ENCODE measurements around the gene FIZ1.

The FIZ1 gene

GRCh38 chr19:55625004-55625326, 25.6 kb upstream of the FIZ1 start:
- Histone ChIP-seq H3K9me3 (ENCODE audit: insufficient read depth, low read depth, low read length) (no peaks in the 10 kb centered on the region), H3K79me2 (ENCODE audit: insufficient read depth, low read length) (0 out of 2 replicates have a peak, but pooled peaks cover 7% of the 10 kb centered on the region), H3K27me3 (ENCODE audit: insufficient read depth, low read length, poor library complexity, severe bottlenecking) (no peaks in the 10 kb centered on the region), H3F3A (ENCODE audit: low read depth) (no peaks in the 10 kb centered on the region), H3K36me3 (ENCODE audit: insufficient read depth, low read length) (no peaks in the 10 kb centered on the region), H3K9ac (ENCODE audit: low read depth, low read length, poor library complexity, severe bottlenecking) (peak overlapping the region; percentile 69), H2AFZ (ENCODE audit: low read length) (peak overlapping the region; percentile 79), H4K20me1 (ENCODE audit: insufficient read depth, low read length, poor library complexity, severe bottlenecking) (peaks cover 6% of the 10 kb centered on the region), H3K4me1 (ENCODE audit: insufficient read depth, low read length, poor library complexity, severe bottlenecking) (peaks cover 16% of the 10 kb centered on the region), H3K4me3 (ENCODE audit: low read length, poor library complexity, severe bottlenecking) (peak overlapping the region; percentile 76), H3K9me2 (replicated peaks; ENCODE audit: low read depth, low read length) (no peaks in the 10 kb centered on the region), H3K4me2 (ENCODE audit: low read depth, low read length, poor library complexity, severe bottlenecking) (peak overlapping the region; percentile 80)
- no peak for TF ChIP-seq CTCF (conservative IDR thresholded peaks at IDR 0.05; ENCODE audit: low read length)

- Histone ChIP-seq H3K9me3 (ENCODE audit: insufficient read depth, low read depth, low read length) (no peaks in the 10 kb centered on the region), H3K4me3 (ENCODE audit: low read length, poor library complexity, severe bottlenecking) (peak within 1 kb of the TSS; percentile 76), H3K27me3 (ENCODE audit: insufficient read depth, low read length, poor library complexity, severe bottlenecking) (no peaks in the 10 kb centered on the region), H3K36me3 (ENCODE audit: insufficient read depth, low read length) (no peaks in the 10 kb centered on the region), H3K79me2 (ENCODE audit: insufficient read depth, low read length) (0 out of 2 replicates have a peak, but pooled peaks cover 7% of the 10 kb centered on the region), H3K4me2 (ENCODE audit: low read depth, low read length, poor library complexity, severe bottlenecking) (peak within 1 kb of the TSS; percentile 80), H2AFZ (ENCODE audit: low read length) (peak within 1 kb of the TSS; percentile 79), H3K9ac (ENCODE audit: low read depth, low read length, poor library complexity, severe bottlenecking) (peak within 1 kb of the TSS; percentile 69), H3K4me1 (ENCODE audit: insufficient read depth, low read length, poor library complexity, severe bottlenecking) (peaks cover 16% of the 10 kb centered on the region), H4K20me1 (ENCODE audit: insufficient read depth, low read length, poor library complexity, severe bottlenecking) (peaks cover 6% of the 10 kb centered on the region), H3K9me2 (replicated peaks; ENCODE audit: low read depth, low read length) (no peaks in the 10 kb centered on the region), H3F3A (ENCODE audit: low read depth) (no peaks in the 10 kb centered on the region)
- TF ChIP-seq EZH2phosphoT487 (IDR thresholded peaks at IDR 0.05; ENCODE audit: borderline replicate concordance) (no peak), CTCF (conservative IDR thresholded peaks at IDR 0.05; ENCODE audit: low read length) (no peak)
Measured at GRCh38 chr19:55624109-55625003, 25.0 kb upstream of the FIZ1 start, which contains the start of gene ZNF784. ZNF784 (minus strand) TSS chr19:55624566; CDS start chr19:55624561, 5 bp downstream.

GRCh38 chr19:55623561-55623960, 24.2 kb upstream of the FIZ1 start:
- Histone ChIP-seq H3F3A (ENCODE audit: low read depth) (no peaks in the 10 kb centered on the region), H3K4me2 (ENCODE audit: low read depth, low read length, poor library complexity, severe bottlenecking) (peak overlapping the region; percentile 66), H3K79me2 (ENCODE audit: insufficient read depth, low read length) (0 out of 2 replicates have a peak, but pooled peaks cover 7% of the 10 kb centered on the region), H3K9me3 (ENCODE audit: insufficient read depth, low read depth, low read length) (no peaks in the 10 kb centered on the region), H4K20me1 (ENCODE audit: insufficient read depth, low read length, poor library complexity, severe bottlenecking) (peaks cover 6% of the 10 kb centered on the region), H3K36me3 (ENCODE audit: insufficient read depth, low read length) (no peaks in the 10 kb centered on the region), H3K9ac (ENCODE audit: low read depth, low read length, poor library complexity, severe bottlenecking) (no peak overlapping the region), H2AFZ (ENCODE audit: low read length) (no peak overlapping the region), H3K4me1 (ENCODE audit: insufficient read depth, low read length, poor library complexity, severe bottlenecking) (peaks cover 16% of the 10 kb centered on the region), H3K4me3 (ENCODE audit: low read length, poor library complexity, severe bottlenecking) (peak overlapping the region; percentile 76), H3K9me2 (replicated peaks; ENCODE audit: low read depth, low read length) (no peaks in the 10 kb centered on the region), H3K27me3 (ENCODE audit: insufficient read depth, low read length, poor library complexity, severe bottlenecking) (no peaks in the 10 kb centered on the region)
- no peak for TF ChIP-seq EZH2phosphoT487 (IDR thresholded peaks at IDR 0.05; ENCODE audit: borderline replicate concordance)
- TF ChIP-seq CTCF (conservative IDR thresholded peaks at IDR 0.05; ENCODE audit: low read length), result no peak

Data from Loucy (cell line).